Gastrocnemius medialis (tissue), 4 donors: ENCODE measurements around the gene HACL1. TPM values are rescaled to one million over a fixed set of nuclear protein-coding genes. Genes with fewer than 3 reads are reported as not detected.

Experiments used
- ATAC-seq, 2 donors: fragments of 150-250 bp; one replicate each; pipeline ENCODE4 v1.9.1; 2016
- DNase-seq, 2 donors: peaks; one replicate each; pipeline ENCODE4 v3.0.0-alpha.2; 2019
- H3K27ac ChIP-seq, 4 donors: fragments of 200-600 bp; sonication (generic); 1 replicate in 1 of 4; 2 replicates in 3 of 4; pipeline ENCODE4 v1.5.1; 2016 to 2018; ENCODE audit warnings: mild to moderate bottlenecking in 2 of 4, moderate library complexity in 1 of 4
- H3K27me3 ChIP-seq, 3 donors: fragments of 200-600 bp; sonication (generic) in 2 of 3; 1 replicate in 1 of 3; 2 replicates in 2 of 3; pipeline versions ENCODE4 v1.5.1 to v1.6.0; 2016 to 2019; ENCODE audit warnings: mild to moderate bottlenecking in 1 of 3, moderate library complexity in 1 of 3
- H3K36me3 ChIP-seq, 2 donors: fragments of 200-600 bp; sonication (generic) in 1 of 2; one replicate each; pipeline ENCODE4 v1.5.1; 2017 to 2018
- H3K4me1 ChIP-seq, 2 donors: fragments of 200-600 bp; sonication (generic) in 1 of 2; one replicate each; pipeline ENCODE4 v1.5.1; 2016 to 2017; ENCODE audit warnings: mild to moderate bottlenecking in 2 of 2
- H3K4me3 ChIP-seq, 4 donors: fragments of 200-600 bp; sonication (generic) in 3 of 4; 1 replicate in 1 of 4; 2 replicates in 3 of 4; pipeline ENCODE4 v1.5.1; 2016 to 2019; ENCODE audit warnings: mild to moderate bottlenecking in 2 of 4
- H3K9me3 ChIP-seq, 3 donors: fragments of 200-600 bp; sonication (generic) in 2 of 3; 1 replicate in 1 of 3; 2 replicates in 2 of 3; pipeline ENCODE4 v1.5.1; 2016 to 2019
- CTCF ChIP-seq, 5 experiments: fragments of 450-650 bp in 3 of 5; fragments of 200-600 bp in 2 of 5; sonication (generic) in 2 of 5; IDR thresholded peaks in 4 of 5; conservative IDR thresholded peaks in 1 of 5; 1 replicate in 4 of 5; 2 replicates in 1 of 5; pipeline ENCODE4 v1.5.1; 2016 to 2019; ENCODE audit warnings: antibody characterized with exemption in 5 of 5, mild to moderate bottlenecking in 3 of 5, moderate library complexity in 3 of 5
- POLR2A ChIP-seq, 2 donors: fragments of 450-650 bp; IDR thresholded peaks; one replicate each; pipeline ENCODE4 v1.6.1; 2017; ENCODE audit warnings: antibody characterized with exemption in 2 of 2, mild to moderate bottlenecking in 2 of 2, moderate library complexity in 2 of 2
- in situ Hi-C, 4 donors: fragments of 200-750 bp; cut with MboI; loops; one replicate each; pipeline versions ENCODE4 v1.15.0 to v1.8.0; 2017; ENCODE audit warnings: low sequenced_read_pairs in 4 of 4
- intact Hi-C: fragments of 100-400 bp; cut with DNase I; formaldehyde crosslinking; loops from one replicate; pipeline ENCODE4 v1.15.1; 2023; ENCODE audit warnings: low total_unique reads
- total RNA-seq, 4 donors: library from RNA; depleted of rRNA; stranded (reverse); fragments of >200 nt; gene quantifications; one replicate each; pipeline versions ENCODE4 v1.1.0 to v1.2.3, GENCODE V29; 2016

The HACL1 gene
- total RNA-seq, 4 donors from 2014 or later = 23.5 to 27.1 (median 24.5) TPM

- H3K36me3 ChIP-seq = peaks cover 5 to 66% of the 10 kb centered on the region in 2 donors
- ATAC-seq (no peak), DNase-seq (no peak)
- no peak for TF ChIP-seq POLR2A (IDR thresholded peaks at IDR 0.05)
- no peak for TF ChIP-seq CTCF (IDR thresholded peaks at IDR 0.05 in 4 of 5, conservative IDR thresholded peaks at IDR 0.05 in 1 of 5)
- H3K4me3 ChIP-seq = no peak overlapping the region
- intact Hi-C loops (no loop called here), in situ Hi-C loops (loop anchor here (5.0 to 25.0 kb wide), 3 partner anchors 126 to 351 kb away; partner anchors contain the start of genes CAPN7 (in 3 of the 4), EAF1 (in 2 of the 4) and METTL6 (in 2 of the 4))
- no peaks in the 10 kb centered on the region for H3K4me1 ChIP-seq
- H3K9me3 ChIP-seq = no peaks in the 10 kb centered on the region
- H3K27me3 ChIP-seq = no peaks in the 10 kb centered on the region
- H3K27ac ChIP-seq = no peak overlapping the region
Measured at GRCh38 chr3:15563190-15563589, 38.2 kb downstream of the HACL1 start.

- no peak overlapping the region for H3K27ac ChIP-seq
- TF ChIP-seq POLR2A (IDR thresholded peaks at IDR 0.05) = no peak
- no peak for TF ChIP-seq CTCF (IDR thresholded peaks at IDR 0.05 in 4 of 5, conservative IDR thresholded peaks at IDR 0.05 in 1 of 5)
- intact Hi-C loops (no loop called here), in situ Hi-C loops (loop anchor here (5.0 to 25.0 kb wide), 3 partner anchors 125 to 350 kb away; partner anchors contain the start of genes CAPN7 (in 3 of the 4), EAF1 (in 2 of the 4) and METTL6 (in 2 of the 4))
- no peak overlapping the region for H3K4me3 ChIP-seq
- H3K27me3 ChIP-seq = no peaks in the 10 kb centered on the region
- DNase-seq (no peak), ATAC-seq (no peak)
- H3K36me3 ChIP-seq = peaks cover 4 to 59% of the 10 kb centered on the region in 2 donors
- peaks cover 0 to 3% of the 10 kb centered on the region in 2 donors for H3K4me1 ChIP-seq
- no peaks in the 10 kb centered on the region for H3K9me3 ChIP-seq
Measured at GRCh38 chr3:15562560-15562959, 38.8 kb downstream of the HACL1 start.

- DNase-seq = no peak
- no peaks in the 10 kb centered on the region for H3K9me3 ChIP-seq
- peaks cover 0 to 28% of the 10 kb centered on the region in 2 donors for H3K36me3 ChIP-seq
- H3K27ac ChIP-seq = no peak overlapping the region
- no peak overlapping the region for H3K4me3 ChIP-seq
- no peaks in the 10 kb centered on the region for H3K27me3 ChIP-seq
- in situ Hi-C loops = loop anchor here (10.0 to 25.0 kb wide), 5 partner anchors 94 to 354 kb away; partner anchors contain the start of genes CAPN7 (in 4 of the 4), EAF1 (in 3 of the 4) and METTL6 (in 3 of the 4)
- no peak for ATAC-seq
- H3K4me1 ChIP-seq = peaks cover 3% of the 10 kb centered on the region in 2 donors
- intact Hi-C loops = loop anchor here (10.0 kb wide), 1 partner anchor 444 kb away; no protein-coding TSS in a partner anchor
- TF ChIP-seq POLR2A (IDR thresholded peaks at IDR 0.05) (no peak), CTCF (IDR thresholded peaks at IDR 0.05 in 4 of 5, conservative IDR thresholded peaks at IDR 0.05 in 1 of 5) (no peak)
Measured at GRCh38 chr3:15558581-15558980, 42.8 kb downstream of the HACL1 start.

- DNase-seq = peak in 1 of 2 donors; percentile 40
- Histone ChIP-seq H3K9me3 (no peaks in the 10 kb centered on the region), H3K36me3 (peaks cover 0 to 18% of the 10 kb centered on the region in 2 donors), H3K27ac (no peak overlapping the region), H3K27me3 (no peaks in the 10 kb centered on the region), H3K4me1 (peaks cover 3% of the 10 kb centered on the region in 2 donors), H3K4me3 (no peak overlapping the region)
- peak; percentile 56 to 75 (median 61) for TF ChIP-seq CTCF (IDR thresholded peaks at IDR 0.05 in 4 of 5, conservative IDR thresholded peaks at IDR 0.05 in 1 of 5)
- TF ChIP-seq POLR2A (IDR thresholded peaks at IDR 0.05) = no peak
- in situ Hi-C loops = loop anchor here (10.0 to 25.0 kb wide), 5 partner anchors 93 to 353 kb away; partner anchors contain the start of genes CAPN7 (in 4 of the 4), EAF1 (in 3 of the 4) and METTL6 (in 3 of the 4)
- ATAC-seq = peak; percentile 60 to 66
- intact Hi-C loops = loop anchor here (1.0 to 10.0 kb wide), 3 partner anchors 90 to 443 kb away; partner anchors contain the start of genes EAF1 and METTL6
Measured at GRCh38 chr3:15557511-15557946, 43.8 kb downstream of the HACL1 start.
